GM13977 (cell line): ENCODE data around the gene IL1RAPL2.

Experiments used
- DNase-seq: peaks from one replicate; pipeline ENCODE4 v3.0.0; 2012; ENCODE audit warnings: low spot score
- CTCF ChIP-seq: IDR thresholded peaks from 2 replicates; pipeline ENCODE4 v1.5.1; 2012; ENCODE audit warnings: mild to moderate bottlenecking, control low read depth; ENCODE audit not compliant: insufficient read depth; ENCODE audit errors: extremely low read depth, missing control alignments
- in situ Hi-C: fragments of 300-500 bp; cut with MboI; formaldehyde crosslinking; loops from one replicate; pipeline ENCODE4 v1.12.0; 2022; ENCODE audit warnings: low sequenced_read_pairs, low pct_unique_long_range_greater_than_20kb, mixed read lengths, inconsistent platforms; ENCODE audit not compliant: unreplicated experiment

Gene IL1RAPL2

GRCh38 chrX:104641176-104641575, 75.2 kb downstream of the IL1RAPL2 start:
- no peak for TF ChIP-seq CTCF
- DNase-seq: no peak
- in situ Hi-C loops: no loop called here

- no peak for DNase-seq
- in situ Hi-C loops: no loop called here
- TF ChIP-seq CTCF: no peak
Measured at GRCh38 chrX:104647084-104647483, 81.1 kb downstream of the IL1RAPL2 start.

GRCh38 chrX:104659005-104659744, 93.2 kb downstream of the IL1RAPL2 start:
- in situ Hi-C loops: no loop called here
- DNase-seq: no peak
- no peak for TF ChIP-seq CTCF

GRCh38 chrX:104660092-104660491, 94.1 kb downstream of the IL1RAPL2 start:
- TF ChIP-seq CTCF: no peak
- in situ Hi-C loops: no loop called here
- no peak for DNase-seq

GRCh38 chrX:104662694-104663093, 96.7 kb downstream of the IL1RAPL2 start:
- DNase-seq: no peak
- in situ Hi-C loops: no loop called here
- no peak for TF ChIP-seq CTCF

- no peak for DNase-seq
- in situ Hi-C loops: no loop called here
- no peak for TF ChIP-seq CTCF
Measured at GRCh38 chrX:104665691-104666090, 99.7 kb downstream of the IL1RAPL2 start.
